ENCODE measurements around the gene KLF1.
A peak's percentile ranks its signal among the peaks of the same experiment; 100 is the strongest.

KLF1 gene

GRCh38 chr19:12872255-12872654 is 14.7 kb downstream of the KLF1 start:
- intact Hi-C loops (cut with DNase I): no loop called here

GRCh38 chr19:12871681-12872080 is 15.3 kb downstream of the KLF1 start:
- DNase-seq: no peak
- intact Hi-C loops (cut with DNase I): no loop called here

More at GRCh38 chr19:12872255-12872654, 14.7 kb downstream of the KLF1 start:
- DNase-seq: no peak

- intact Hi-C loops (cut with DNase I): no loop called here
- DNase-seq: no peak
These were observed 18.4 kb downstream of the KLF1 start for GRCh38 chr19:12868540-12869112.

- intact Hi-C loops (cut with DNase I): no loop called here
- no peak for DNase-seq
These were observed 19.6 kb downstream of the KLF1 start for GRCh38 chr19:12867120-12868099.

- intact Hi-C loops (cut with DNase I): no loop called here
- DNase-seq: no peak
These were observed 20.4 kb downstream of the KLF1 start for GRCh38 chr19:12866416-12867119.

- no peak for DNase-seq
- intact Hi-C loops (cut with DNase I): no loop called here
These were observed 21.1 kb downstream of the KLF1 start for GRCh38 chr19:12865746-12866415.

GRCh38 chr19:12864721-12865715 is 22.0 kb downstream of the KLF1 start:
- intact Hi-C loops (cut with DNase I): no loop called here
- DNase-seq: no peak

GRCh38 chr19:12864143-12864542 is 22.9 kb downstream of the KLF1 start:
- intact Hi-C loops (cut with DNase I): no loop called here
- no peak for DNase-seq

GRCh38 chr19:12859546-12859945 is 27.5 kb downstream of the KLF1 start:
- intact Hi-C loops (cut with DNase I): no loop called here
- DNase-seq: no peak

- intact Hi-C loops (cut with DNase I): no loop called here
These were observed 28.7 kb downstream of the KLF1 start for GRCh38 chr19:12858041-12858928.

GRCh38 chr19:12856653-12857052 is 30.3 kb downstream of the KLF1 start:
- no peak for DNase-seq
- intact Hi-C loops (cut with DNase I): no loop called here

More at GRCh38 chr19:12858041-12858928, 28.7 kb downstream of the KLF1 start:
- peak in 1 of 10 donors; percentile 73 for DNase-seq

GRCh38 chr19:12847159-12848139 is 39.6 kb downstream of the KLF1 start:
- intact Hi-C loops (cut with DNase I): loop anchor here (5.0 kb wide), 1 partner anchor 70 kb away; the partner anchor contains the start of gene HOOK2
- DNase-seq: peak; percentile 74 to 97 (median 86)

GRCh38 chr19:12846613-12847012 is 40.4 kb downstream of the KLF1 start:
- intact Hi-C loops (cut with DNase I): loop anchor here (5.0 kb wide), 1 partner anchor 69 kb away; the partner anchor contains the start of gene HOOK2
- DNase-seq: peak in 2 of 10 donors; percentile 70 to 83

GRCh38 chr19:12843999-12844732 is 42.8 kb downstream of the KLF1 start:
- intact Hi-C loops (cut with DNase I): no loop called here
- peak in 1 of 10 donors; percentile 2 for DNase-seq

GRCh38 chr19:12843328-12843727 is 43.7 kb downstream of the KLF1 start:
- DNase-seq: peak in 2 of 10 donors; percentile 37 to 82
- intact Hi-C loops (cut with DNase I): no loop called here

GRCh38 chr19:12842511-12842910 is 44.5 kb downstream of the KLF1 start:
- intact Hi-C loops (cut with DNase I): no loop called here

More at GRCh38 chr19:12842511-12842910, 44.5 kb downstream of the KLF1 start:
- peak in 1 of 10 donors; percentile 16 for DNase-seq

Data from posterior cingulate gyrus (tissue), 11 donors.